ENCODE measurements around the gene PRSS50. TPM values are rescaled to one million over a fixed set of nuclear protein-coding genes. Genes with fewer than 3 reads are reported as not detected.

PRSS50 gene
- total RNA-seq, 1 donor from 2014 or later: not detected

DNA sequence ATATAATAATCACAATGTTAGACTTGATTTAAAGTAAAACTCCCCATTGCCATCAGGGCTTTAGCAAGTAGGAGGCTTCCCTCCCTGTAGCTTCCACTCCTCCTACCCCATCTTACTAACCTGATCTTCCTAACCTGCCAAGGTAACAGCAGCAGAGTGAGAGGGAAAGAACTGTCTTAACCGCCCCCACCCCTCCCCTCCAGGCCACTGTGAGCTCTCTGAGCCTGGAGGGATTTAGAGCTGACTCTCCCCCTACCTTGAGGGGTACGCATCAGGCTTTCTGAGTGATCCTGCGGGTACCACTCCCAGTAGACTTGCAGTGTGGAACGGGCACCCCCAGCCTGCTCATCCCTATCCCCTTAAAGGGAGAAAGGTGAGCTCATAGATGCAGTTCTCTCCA is 11.4 kb upstream of the PRSS50 start:
- Mint-ChIP-seq H3K9me3 (ENCODE audit: unreplicated experiment) (no peaks in the 10 kb centered on the region), H3K27ac (ENCODE audit: unreplicated experiment) (no peak overlapping the region), H3K4me1 (ENCODE audit: low read depth, unreplicated experiment) (no peaks in the 10 kb centered on the region), H3K4me3 (ENCODE audit: unreplicated experiment) (no peak overlapping the region), H3K27me3 (ENCODE audit: unreplicated experiment) (no peaks in the 10 kb centered on the region), H3K36me3 (ENCODE audit: unreplicated experiment) (no peaks in the 10 kb centered on the region)
- TF ChIP-seq, protein P1, sequence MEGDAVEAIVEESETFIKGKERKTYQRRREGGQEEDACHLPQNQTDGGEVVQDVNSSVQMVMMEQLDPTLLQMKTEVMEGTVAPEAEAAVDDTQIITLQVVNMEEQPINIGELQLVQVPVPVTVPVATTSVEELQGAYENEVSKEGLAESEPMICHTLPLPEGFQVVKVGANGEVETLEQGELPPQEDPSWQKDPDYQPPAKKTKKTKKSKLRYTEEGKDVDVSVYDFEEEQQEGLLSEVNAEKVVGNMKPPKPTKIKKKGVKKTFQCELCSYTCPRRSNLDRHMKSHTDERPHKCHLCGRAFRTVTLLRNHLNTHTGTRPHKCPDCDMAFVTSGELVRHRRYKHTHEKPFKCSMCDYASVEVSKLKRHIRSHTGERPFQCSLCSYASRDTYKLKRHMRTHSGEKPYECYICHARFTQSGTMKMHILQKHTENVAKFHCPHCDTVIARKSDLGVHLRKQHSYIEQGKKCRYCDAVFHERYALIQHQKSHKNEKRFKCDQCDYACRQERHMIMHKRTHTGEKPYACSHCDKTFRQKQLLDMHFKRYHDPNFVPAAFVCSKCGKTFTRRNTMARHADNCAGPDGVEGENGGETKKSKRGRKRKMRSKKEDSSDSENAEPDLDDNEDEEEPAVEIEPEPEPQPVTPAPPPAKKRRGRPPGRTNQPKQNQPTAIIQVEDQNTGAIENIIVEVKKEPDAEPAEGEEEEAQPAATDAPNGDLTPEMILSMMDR (IDR thresholded peaks at IDR 0.05; ENCODE audit: partially characterized antibody, unreplicated experiment): no peak
- DNase-seq: no peak

- Mint-ChIP-seq H3K4me1 (ENCODE audit: low read depth, unreplicated experiment) (no peaks in the 10 kb centered on the region), H3K9me3 (ENCODE audit: unreplicated experiment) (no peaks in the 10 kb centered on the region), H3K4me3 (ENCODE audit: unreplicated experiment) (no peak overlapping the region), H3K27me3 (ENCODE audit: unreplicated experiment) (no peaks in the 10 kb centered on the region), H3K27ac (ENCODE audit: unreplicated experiment) (no peak overlapping the region), H3K36me3 (ENCODE audit: unreplicated experiment) (no peaks in the 10 kb centered on the region)
- no peak for DNase-seq
- TF ChIP-seq, protein P1 (IDR thresholded peaks at IDR 0.05; ENCODE audit: partially characterized antibody, unreplicated experiment): no peak
These were observed 8.1 kb upstream of the PRSS50 start for GRCh38 chr3:46725621-46726314.

DNA sequence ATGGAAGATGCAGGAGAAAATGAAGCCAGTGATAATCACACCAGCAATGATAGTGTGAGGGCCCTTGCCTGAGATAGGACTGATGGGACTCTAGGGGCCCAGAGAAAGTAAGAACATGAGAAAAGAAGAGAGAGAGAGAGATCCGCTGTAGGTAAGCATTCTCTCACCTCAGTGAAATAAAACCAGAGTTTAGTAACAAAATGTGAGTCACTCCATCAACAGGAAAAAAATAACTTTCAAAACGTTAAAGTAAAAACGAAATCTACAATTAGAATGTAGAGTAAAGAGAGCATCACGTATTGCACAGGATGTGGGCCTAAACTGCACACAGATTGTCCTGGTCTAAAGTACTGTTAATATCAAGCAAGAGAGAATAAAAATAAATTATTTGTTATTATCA is 6.8 kb upstream of the PRSS50 start:
- TF ChIP-seq, protein P1 (IDR thresholded peaks at IDR 0.05; ENCODE audit: partially characterized antibody, unreplicated experiment): no peak
- H3K36me3 Mint-ChIP-seq (ENCODE audit: unreplicated experiment): no peaks in the 10 kb centered on the region
- no peaks in the 10 kb centered on the region for H3K4me1 Mint-ChIP-seq (ENCODE audit: low read depth, unreplicated experiment)
- H3K27ac Mint-ChIP-seq (ENCODE audit: unreplicated experiment): no peak overlapping the region
- H3K4me3 Mint-ChIP-seq (ENCODE audit: unreplicated experiment): no peak overlapping the region
- H3K9me3 Mint-ChIP-seq (ENCODE audit: unreplicated experiment): peaks cover 2% of the 10 kb centered on the region
- no peak for DNase-seq
- peaks cover 2% of the 10 kb centered on the region for H3K27me3 Mint-ChIP-seq (ENCODE audit: unreplicated experiment)

DNA sequence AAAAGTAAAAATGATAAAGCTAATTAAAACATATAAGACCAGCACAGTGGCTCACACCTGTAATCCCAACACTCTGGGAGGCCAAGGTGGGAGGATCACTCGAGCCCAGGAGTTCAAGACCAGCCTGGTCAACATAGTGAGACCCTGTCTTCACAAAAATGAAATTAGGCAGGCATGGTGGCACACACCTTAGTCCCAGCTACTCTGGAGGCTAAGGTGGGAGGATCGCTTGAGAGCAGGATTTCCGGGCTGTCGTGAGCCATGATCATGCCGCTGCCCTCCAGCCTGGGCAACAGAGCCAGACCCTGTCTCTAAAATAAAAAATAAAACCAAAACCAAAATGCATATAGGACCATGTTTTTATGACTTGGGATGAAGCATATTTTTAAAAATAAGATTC is 4.8 kb upstream of the PRSS50 start:
- Mint-ChIP-seq H3K27ac (ENCODE audit: unreplicated experiment) (no peak overlapping the region), H3K4me3 (ENCODE audit: unreplicated experiment) (no peak overlapping the region), H3K9me3 (ENCODE audit: unreplicated experiment) (peaks cover 5% of the 10 kb centered on the region), H3K36me3 (ENCODE audit: unreplicated experiment) (no peaks in the 10 kb centered on the region), H3K27me3 (ENCODE audit: unreplicated experiment) (peaks cover 2% of the 10 kb centered on the region), H3K4me1 (ENCODE audit: low read depth, unreplicated experiment) (no peaks in the 10 kb centered on the region)
- DNase-seq: no peak
- TF ChIP-seq, protein P1 (IDR thresholded peaks at IDR 0.05; ENCODE audit: partially characterized antibody, unreplicated experiment): no peak

DNA sequence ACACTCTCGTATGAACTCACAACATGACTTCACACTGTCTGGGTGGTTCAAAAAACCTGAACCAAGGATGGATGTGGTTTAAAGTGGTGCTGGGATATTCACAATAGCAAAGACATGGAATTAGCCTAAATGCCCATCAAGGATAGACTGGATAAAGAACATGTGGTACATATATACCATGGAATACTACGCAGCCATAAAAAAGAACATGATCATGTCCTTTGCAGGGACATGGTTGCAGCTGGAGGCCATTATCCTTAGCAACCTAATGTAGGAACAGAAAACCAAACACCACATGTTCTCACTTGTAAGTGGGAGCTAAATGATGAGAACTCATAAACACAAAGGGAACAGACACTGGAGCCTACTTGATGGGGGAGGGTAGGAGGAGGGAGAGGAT is 3.3 kb upstream of the PRSS50 start:
- TF ChIP-seq, protein P1 (IDR thresholded peaks at IDR 0.05; ENCODE audit: partially characterized antibody, unreplicated experiment): no peak
- no peak for DNase-seq
- Mint-ChIP-seq H3K9me3 (ENCODE audit: unreplicated experiment) (peaks cover 5% of the 10 kb centered on the region), H3K36me3 (ENCODE audit: unreplicated experiment) (no peaks in the 10 kb centered on the region), H3K27ac (ENCODE audit: unreplicated experiment) (no peak overlapping the region), H3K4me1 (ENCODE audit: low read depth, unreplicated experiment) (no peaks in the 10 kb centered on the region), H3K27me3 (ENCODE audit: unreplicated experiment) (peaks cover 2% of the 10 kb centered on the region), H3K4me3 (ENCODE audit: unreplicated experiment) (no peak overlapping the region)

Data from glutamatergic neuron (in vitro differentiated cells).